GM23248 (cell line): ENCODE results near the gene DPM3.

Source experiments
- EZH2 ChIP-seq: fragments of 200-600 bp; sonication (generic); IDR thresholded peaks from 2 replicates; pipeline ENCODE4 v1.6.1; 2018; ENCODE audit warnings: antibody characterized with exemption, mild to moderate bottlenecking; ENCODE audit not compliant: insufficient read depth, poor library complexity, severe bottlenecking
- EZH2phosphoT487 ChIP-seq: fragments of 200-600 bp; sonication (generic); IDR thresholded peaks from 2 replicates; pipeline ENCODE4 v1.6.1; 2018; ENCODE audit warnings: antibody characterized with exemption, moderate library complexity, mild to moderate bottlenecking, low read depth; ENCODE audit not compliant: insufficient read depth

DNA sequence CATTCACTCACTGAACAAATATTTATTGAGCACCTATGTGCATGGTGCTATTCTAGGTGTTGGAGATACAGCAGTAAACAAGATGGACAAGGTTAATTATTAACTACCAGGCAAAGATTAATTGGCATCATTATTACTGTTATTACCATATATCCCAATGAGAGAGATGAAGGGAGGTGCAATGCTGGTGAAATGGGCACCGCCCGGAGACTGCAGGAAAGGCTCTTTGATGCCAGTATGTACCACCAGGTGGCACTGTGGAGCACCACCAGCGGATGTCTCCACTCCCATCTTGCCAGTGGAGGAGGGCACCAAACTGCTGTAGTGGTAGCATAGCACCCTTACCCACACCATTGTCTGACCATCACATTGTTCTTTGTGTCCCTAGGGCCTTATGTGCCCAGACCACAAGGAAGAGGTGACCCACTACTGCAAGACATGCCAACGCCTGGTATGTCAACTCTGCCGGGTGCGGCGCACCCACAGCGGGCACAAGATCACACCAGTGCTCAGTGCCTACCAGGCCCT is 36.3 kb upstream of the DPM3 start:
- TF ChIP-seq EZH2, result no peak
- no peak for TF ChIP-seq EZH2phosphoT487
